SKM-1 treated with dmso at 0.1 percent for 144 hours (cell line): ENCODE measurements around the gene ECM2.
"Not testable (repeated sequence)": the region's sequence is repeated elsewhere in the genome, so short reads cannot be mapped to it uniquely, and the experiment has no call there.

Experiments used
- DNase-seq: peaks from one replicate; lab custom pipeline; 2025; ENCODE audit not compliant: unreplicated experiment; lab: John Stamatoyannopoulos, UW

Gene ECM2

GRCh38 chr9:92535940-92536850 lies at the start of gene ECM2:
ECM2 (minus strand) TSS chr9:92535990; CDS start chr9:92522866, 13,124 bp downstream.
- DNase-seq, result no peak

- DNase-seq, result no peak
Observed at GRCh38 chr9:92576175-92576574, 40.4 kb upstream of the ECM2 start.

GRCh38 chr9:92573612-92574011 lies 37.8 kb upstream of the ECM2 start:
- DNase-seq, result not testable (repeated sequence)

GRCh38 chr9:92571871-92572270 lies 36.1 kb upstream of the ECM2 start:
- not testable (repeated sequence) for DNase-seq

GRCh38 chr9:92564982-92565381 lies 29.2 kb upstream of the ECM2 start:
- no peak for DNase-seq

GRCh38 chr9:92564504-92564903 lies 28.7 kb upstream of the ECM2 start:
- no peak for DNase-seq

GRCh38 chr9:92563116-92564100 lies 27.6 kb upstream of the ECM2 start:
- DNase-seq, result no peak

GRCh38 chr9:92562461-92562967 lies 26.7 kb upstream of the ECM2 start:
- DNase-seq, result no peak

GRCh38 chr9:92561374-92562330 lies 25.9 kb upstream of the ECM2 start:
- DNase-seq, result no peak

- DNase-seq, result no peak
Observed at GRCh38 chr9:92558612-92559374, 23.0 kb upstream of the ECM2 start.

- DNase-seq, result no peak
Observed at GRCh38 chr9:92550765-92551164, 15.0 kb upstream of the ECM2 start.

GRCh38 chr9:92547356-92547755 lies 11.6 kb upstream of the ECM2 start:
- no peak for DNase-seq

GRCh38 chr9:92545002-92545510 lies 9.3 kb upstream of the ECM2 start:
- DNase-seq, result no peak

GRCh38 chr9:92543972-92544371 lies 8.2 kb upstream of the ECM2 start:
- no peak for DNase-seq

- DNase-seq, result no peak
Observed at GRCh38 chr9:92538541-92538940, 2.8 kb upstream of the ECM2 start.

GRCh38 chr9:92534674-92535073 lies 1.1 kb downstream of the ECM2 start:
- DNase-seq, result no peak

GRCh38 chr9:92534204-92534603 lies 1.6 kb downstream of the ECM2 start:
- no peak for DNase-seq

GRCh38 chr9:92530893-92531292 lies 4.9 kb downstream of the ECM2 start:
- DNase-seq, result no peak

- no peak for DNase-seq
Observed at GRCh38 chr9:92529124-92529523, 6.7 kb downstream of the ECM2 start.
